Karpas-422 (cell line): ENCODE measurements around the gene MLXIP. TPM values are rescaled to one million over a fixed set of nuclear protein-coding genes. Genes with fewer than 3 reads are reported as not detected.

Experiments
- DNase-seq: peaks from one replicate; pipeline ENCODE4 v3.0.0-alpha.2; 2015
- H2AFZ ChIP-seq: fragments of 200-600 bp; sonication (generic); 2 replicates; pipeline ENCODE4 v1.6.1; 2014; ENCODE audit warnings: antibody characterized with exemption, low read length, mixed read lengths
- H3K27ac ChIP-seq: fragments of 200-600 bp; sonication (generic); 2 replicates; pipeline ENCODE4 v1.5.1; 2014; ENCODE audit warnings: mild to moderate bottlenecking, low read length, moderate library complexity
- H3K27me3 ChIP-seq: fragments of 200-600 bp; sonication (generic); 2 replicates; pipeline ENCODE4 v1.6.1; 2014; ENCODE audit warnings: low read length, mixed read lengths
- H3K36me3 ChIP-seq: fragments of 200-600 bp; sonication (generic); 2 replicates; pipeline ENCODE4 v1.6.1; 2014; ENCODE audit warnings: low read length, mixed read lengths; ENCODE audit not compliant: insufficient read depth
- H3K4me1 ChIP-seq: fragments of 200-600 bp; sonication (generic); 2 replicates; pipeline ENCODE4 v1.6.1; 2014; ENCODE audit warnings: mild to moderate bottlenecking, low read length, mixed read lengths
- H3K4me2 ChIP-seq: fragments of 200-600 bp; sonication (generic); 2 replicates; pipeline ENCODE4 v1.6.1; 2014; ENCODE audit warnings: low read length, low read depth, mild to moderate bottlenecking; ENCODE audit not compliant: poor library complexity, severe bottlenecking
- H3K4me3 ChIP-seq: fragments of 200-600 bp; sonication (generic); 2 replicates; pipeline ENCODE4 v1.5.1; 2014; ENCODE audit warnings: mild to moderate bottlenecking, antibody characterized with exemption, low read length, mixed read lengths
- H3K79me2 ChIP-seq: fragments of 200-600 bp; sonication (generic); 2 replicates; pipeline ENCODE4 v1.6.1; 2014; ENCODE audit warnings: mild to moderate bottlenecking, low read length, mixed read lengths
- H3K9ac ChIP-seq: fragments of 200-600 bp; sonication (generic); 2 replicates; pipeline ENCODE4 v1.6.0; 2014; ENCODE audit warnings: low read length
- H3K9me2 ChIP-seq: fragments of 200-600 bp; sonication (generic), shearing (Covaris generic); replicated peaks from 2 replicates; pipeline ENCODE4 v1.6.0; 2014; ENCODE audit warnings: mild to moderate bottlenecking, low read length, moderate library complexity; ENCODE audit not compliant: insufficient read depth
- H3K9me3 ChIP-seq: fragments of 300-700, 200-600 bp; sonication (generic); 2 replicates; pipeline ENCODE4 v1.6.1; 2014; ENCODE audit warnings: low read length, mixed read lengths
- H4K20me1 ChIP-seq: fragments of 200-600 bp; sonication (generic); 2 replicates; pipeline ENCODE4 v1.6.1; 2014; ENCODE audit warnings: mild to moderate bottlenecking, antibody characterized with exemption, low read length, low read depth; ENCODE audit not compliant: insufficient read depth
- total RNA-seq: library from RNA; depleted of rRNA; stranded (reverse); fragments of >200 nt; shearing (Covaris generic); gene quantifications from 2 replicates; pipeline ENCODE4 v1.2.3, GENCODE V29; 2014; ENCODE audit warnings: low replicate concordance

Gene MLXIP
- total RNA-seq, 1 experiment from 2014 or later, result 14.8 TPM

DNA sequence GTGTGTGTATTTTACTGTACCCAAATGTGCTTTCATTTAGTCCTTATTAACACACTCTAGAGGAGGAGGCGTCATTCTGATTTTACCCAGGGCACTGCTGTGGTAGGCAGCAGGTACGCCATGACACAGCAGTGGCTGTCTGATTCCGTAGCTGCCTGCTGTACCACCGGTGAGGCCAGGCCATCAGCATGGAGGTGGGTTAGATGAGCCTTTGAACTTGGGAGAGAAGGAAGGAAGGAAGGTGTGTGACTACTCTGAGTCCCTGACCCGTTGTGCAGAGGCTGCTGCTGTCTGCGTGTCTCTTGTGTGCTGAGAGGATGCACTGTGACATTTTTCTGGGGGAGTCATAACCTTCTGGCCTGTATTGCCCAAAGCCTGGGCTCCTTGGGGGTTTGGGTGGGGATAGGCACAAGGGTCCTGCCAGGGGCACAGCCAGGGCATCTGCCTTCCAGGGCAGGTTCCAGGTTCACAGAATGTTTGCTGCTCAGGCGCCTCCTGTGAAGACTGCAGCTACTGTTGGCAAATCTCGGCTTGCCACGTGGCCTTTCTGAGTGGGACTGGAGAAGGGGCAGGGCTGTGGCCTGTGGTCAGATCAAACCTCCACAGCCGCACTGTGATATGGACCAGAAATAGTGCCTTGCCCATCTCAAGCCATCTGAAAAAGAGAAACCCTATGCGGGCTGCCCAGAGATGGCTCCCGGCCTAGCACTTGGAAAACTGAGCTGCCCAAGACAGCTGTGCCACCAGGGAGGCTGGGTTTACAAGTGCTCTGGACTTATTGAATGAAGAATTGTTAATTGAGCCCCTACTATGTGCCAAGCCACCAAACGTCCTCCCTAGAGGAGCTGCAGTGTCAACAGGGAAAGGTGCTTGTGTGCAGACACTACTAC, 47.1 kb downstream of the MLXIP start:
- DNase-seq, result no peak
- H3K79me2 ChIP-seq, result peaks cover 47% of the 10 kb centered on the region

DNA sequence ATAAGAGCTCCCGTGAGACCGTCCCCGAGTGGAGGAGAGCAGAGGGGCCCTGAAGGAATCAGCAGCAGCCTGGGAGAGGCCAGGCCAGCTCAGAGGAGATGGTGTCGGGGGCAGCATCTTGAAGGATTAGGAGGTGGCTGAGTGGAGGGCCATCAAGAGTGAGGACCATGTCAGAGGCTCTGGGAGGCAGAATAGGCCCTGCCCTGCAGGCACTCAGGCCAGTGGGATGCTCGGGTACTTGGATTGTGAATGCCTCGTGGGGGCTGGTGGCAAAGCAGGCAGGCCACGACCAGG, 47.7 kb downstream of the MLXIP start:
- Histone ChIP-seq H3K27me3 (no peaks in the 10 kb centered on the region), H3K9me3 (no peaks in the 10 kb centered on the region), H3K4me3 (no peak overlapping the region), H2AFZ (no peak overlapping the region), H3K9me2 (no peaks in the 10 kb centered on the region), H3K4me1 (peaks cover 23% of the 10 kb centered on the region), H3K27ac (no peak overlapping the region), H3K4me2 (no peak overlapping the region), H4K20me1 (0 out of 2 replicates have a peak, but pooled peaks cover 8% of the 10 kb centered on the region), H3K36me3 (0 out of 2 replicates have a peak, but pooled peaks cover 7% of the 10 kb centered on the region), H3K79me2 (peaks cover 46% of the 10 kb centered on the region), H3K9ac (no peak overlapping the region)
- DNase-seq, result no peak

More for the DNA sequence above, 47.1 kb downstream of the MLXIP start:
- H3K9me3 ChIP-seq, result no peaks in the 10 kb centered on the region
- H4K20me1 ChIP-seq, result 0 out of 2 replicates have a peak, but pooled peaks cover 8% of the 10 kb centered on the region
- no peak overlapping the region for H3K4me3 ChIP-seq
- H3K27ac ChIP-seq, result no peak overlapping the region
- H3K9ac ChIP-seq, result no peak overlapping the region
- H3K4me2 ChIP-seq, result no peak overlapping the region
- no peaks in the 10 kb centered on the region for H3K27me3 ChIP-seq
- 0 out of 2 replicates have a peak, but pooled peaks cover 7% of the 10 kb centered on the region for H3K36me3 ChIP-seq
- peaks cover 23% of the 10 kb centered on the region for H3K4me1 ChIP-seq
- H2AFZ ChIP-seq, result no peak overlapping the region
- no peaks in the 10 kb centered on the region for H3K9me2 ChIP-seq

GRCh38 chr12:122126713-122127597, 48.4 kb downstream of the MLXIP start:
- Histone ChIP-seq H3K79me2 (peaks cover 41% of the 10 kb centered on the region), H4K20me1 (0 out of 2 replicates have a peak, but pooled peaks cover 8% of the 10 kb centered on the region)

GRCh38 chr12:122127839-122128238, 49.3 kb downstream of the MLXIP start:
- Histone ChIP-seq H3K27me3 (no peaks in the 10 kb centered on the region), H3K9me3 (no peaks in the 10 kb centered on the region), H3K4me1 (peaks cover 13% of the 10 kb centered on the region), H3K9me2 (no peaks in the 10 kb centered on the region), H3K4me2 (no peak overlapping the region), H3K79me2 (peaks cover 37% of the 10 kb centered on the region), H3K4me3 (no peak overlapping the region), H3K27ac (no peak overlapping the region), H3K9ac (no peak overlapping the region), H4K20me1 (0 out of 2 replicates have a peak, but pooled peaks cover 8% of the 10 kb centered on the region), H3K36me3 (peaks cover 9% of the 10 kb centered on the region; the same call in 1 of the 2 replicates), H2AFZ (no peak overlapping the region)
- no peak for DNase-seq

More at GRCh38 chr12:122126713-122127597, 48.4 kb downstream of the MLXIP start:
- no peak for DNase-seq
- Histone ChIP-seq H3K36me3 (peaks cover 9% of the 10 kb centered on the region; the same call in 1 of the 2 replicates), H3K9me3 (no peaks in the 10 kb centered on the region), H2AFZ (no peak overlapping the region), H3K4me2 (no peak overlapping the region), H3K4me1 (peaks cover 17% of the 10 kb centered on the region), H3K27me3 (no peaks in the 10 kb centered on the region), H3K9ac (no peak overlapping the region), H3K27ac (no peak overlapping the region), H3K9me2 (no peaks in the 10 kb centered on the region), H3K4me3 (no peak overlapping the region)

DNA sequence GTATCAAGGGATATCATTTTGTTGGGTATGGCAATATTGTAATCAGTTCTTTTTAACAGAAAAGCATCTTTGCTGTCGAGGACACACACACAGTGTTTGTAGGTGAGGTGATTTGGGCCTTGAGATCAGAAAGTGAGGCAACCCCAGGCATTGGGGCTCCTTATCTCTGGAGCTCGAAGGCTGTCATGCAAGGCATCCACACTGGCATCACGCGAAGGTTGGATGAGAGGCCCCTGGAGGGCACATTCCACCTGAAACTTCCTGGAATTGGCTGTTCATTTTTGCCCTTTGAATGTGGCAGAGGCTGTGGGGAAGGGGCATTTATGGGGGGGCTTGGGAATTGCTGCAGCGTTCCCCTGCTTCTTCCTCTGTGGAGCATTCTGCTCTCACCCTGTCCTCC, 49.9 kb downstream of the MLXIP start:
- H3K36me3 ChIP-seq, result peaks cover 9% of the 10 kb centered on the region; the same call in 1 of the 2 replicates
- no peak overlapping the region for H3K4me2 ChIP-seq

GRCh38 chr12:122129131-122129530, 50.6 kb downstream of the MLXIP start:
- no peaks in the 10 kb centered on the region for H3K27me3 ChIP-seq
- H4K20me1 ChIP-seq, result 0 out of 2 replicates have a peak, but pooled peaks cover 8% of the 10 kb centered on the region
- H3K27ac ChIP-seq, result no peak overlapping the region
- no peak overlapping the region for H3K4me2 ChIP-seq
- H3K9me2 ChIP-seq, result no peaks in the 10 kb centered on the region
- no peak overlapping the region for H3K4me3 ChIP-seq
- H2AFZ ChIP-seq, result no peak overlapping the region
- H3K36me3 ChIP-seq, result peaks cover 12% of the 10 kb centered on the region; the same call in 1 of the 2 replicates
- no peaks in the 10 kb centered on the region for H3K9me3 ChIP-seq
- peaks cover 27% of the 10 kb centered on the region for H3K79me2 ChIP-seq
- no peak for DNase-seq
- no peak overlapping the region for H3K9ac ChIP-seq
- peaks cover 5% of the 10 kb centered on the region for H3K4me1 ChIP-seq

More for the DNA sequence above, 49.9 kb downstream of the MLXIP start:
- peaks cover 31% of the 10 kb centered on the region for H3K79me2 ChIP-seq
- no peaks in the 10 kb centered on the region for H3K9me3 ChIP-seq
- 0 out of 2 replicates have a peak, but pooled peaks cover 8% of the 10 kb centered on the region for H4K20me1 ChIP-seq
- H3K4me3 ChIP-seq, result no peak overlapping the region
- H3K9ac ChIP-seq, result no peak overlapping the region
- H2AFZ ChIP-seq, result no peak overlapping the region
- no peaks in the 10 kb centered on the region for H3K9me2 ChIP-seq
- H3K27ac ChIP-seq, result no peak overlapping the region
- no peak for DNase-seq
- H3K27me3 ChIP-seq, result no peaks in the 10 kb centered on the region
- H3K4me1 ChIP-seq, result peaks cover 8% of the 10 kb centered on the region

- peaks cover 18% of the 10 kb centered on the region for H3K79me2 ChIP-seq
- peaks cover 14% of the 10 kb centered on the region; the same call in 1 of the 2 replicates for H3K36me3 ChIP-seq
- 0 out of 2 replicates have a peak, but pooled peaks cover 8% of the 10 kb centered on the region for H4K20me1 ChIP-seq
- H3K9me3 ChIP-seq, result no peaks in the 10 kb centered on the region
- no peak overlapping the region for H3K4me3 ChIP-seq
- H3K27me3 ChIP-seq, result no peaks in the 10 kb centered on the region
- H2AFZ ChIP-seq, result no peak overlapping the region
- no peaks in the 10 kb centered on the region for H3K9me2 ChIP-seq
- peaks cover 5% of the 10 kb centered on the region for H3K4me1 ChIP-seq
- H3K27ac ChIP-seq, result no peak overlapping the region
- H3K4me2 ChIP-seq, result no peak overlapping the region
- DNase-seq, result no peak
- no peak overlapping the region for H3K9ac ChIP-seq
Observed at GRCh38 chr12:122130150-122130549, 51.6 kb downstream of the MLXIP start.
